ENCODE measurements around the gene THAP7. TPM values are rescaled to one million over a fixed set of nuclear protein-coding genes. Genes with fewer than 3 reads are reported as not detected.

The THAP7 gene
- total and polyA plus RNA-seq, 2 of the 13 experiments (the other 11 are each of a cell fraction or from before 2014, with no cell fraction given): 13.0 to 25.5 TPM

- TF ChIP-seq ZHX1 (CRISPR knock-in tag; IDR thresholded peaks at IDR 0.05; ENCODE audit: low read depth) (peak; percentile 33; the same call in 1 of the 2 replicates), PCBP1 (IDR thresholded peaks at IDR 0.05; ENCODE audit: borderline replicate concordance, low read depth, low read length) (0 out of 2 replicates have a peak, but pooled peaks have one; percentile 12), TFAP4 (IDR thresholded peaks at IDR 0.05; ENCODE audit: borderline replicate concordance, low read depth) (no peak), ATF7 (IDR thresholded peaks at IDR 0.05) (peak; percentile 87), ATF7 (CRISPR knock-in tag; IDR thresholded peaks at IDR 0.05) (no peak), HNRNPK (IDR thresholded peaks at IDR 0.05; ENCODE audit: low read depth, low read length, poor library complexity, severe bottlenecking) (no peak), SRSF9 (IDR thresholded peaks at IDR 0.05; ENCODE audit: borderline replicate concordance, insufficient read depth, low read depth, low read length, poor library complexity, severe bottlenecking) (no peak), JUN (CRISPR knock-in tag; IDR thresholded peaks at IDR 0.05) (no peak), TERF1 (CRISPR knock-in tag; IDR thresholded peaks at IDR 0.05) (no peak), KMT2A (CRISPR knock-in tag; IDR thresholded peaks at IDR 0.05) (no peak), AFF4 (CRISPR knock-in tag; IDR thresholded peaks at IDR 0.05) (no peak), ZNF780A (CRISPR knock-in tag; IDR thresholded peaks at IDR 0.05) (no peak), ZNF800 (CRISPR knock-in tag; IDR thresholded peaks at IDR 0.05) (no peak), MTA1 (CRISPR knock-in tag; IDR thresholded peaks at IDR 0.05; ENCODE audit: borderline replicate concordance) (no peak), TEF (CRISPR knock-in tag; IDR thresholded peaks at IDR 0.05) (no peak), KLF15 (CRISPR knock-in tag; IDR thresholded peaks at IDR 0.05; ENCODE audit: borderline replicate concordance) (no peak)
Observed at GRCh38 chr22:20979243-20979809, 22.6 kb downstream of the THAP7 start (continued).
